ENCODE data around the gene FAM76A. TPM values are rescaled to one million over a fixed set of nuclear protein-coding genes. Genes with fewer than 3 reads are reported as not detected.
"Not testable (repeated sequence)": the region's sequence is repeated elsewhere in the genome, so short reads cannot be mapped to it uniquely, and the experiment has no call there.

Gene FAM76A
- total RNA-seq, 1 donor from 2014 or later: 6.1 TPM

GRCh38 chr1:27678747-27679146, 47.0 kb upstream of the FAM76A start:
- H3K4me3 Mint-ChIP-seq (ENCODE audit: unreplicated experiment): no peak overlapping the region
- TF ChIP-seq EZH2 (IDR thresholded peaks at IDR 0.05; ENCODE audit: insufficient read depth, low read length) (no peak), CTCF (IDR thresholded peaks at IDR 0.05; ENCODE audit: insufficient read depth, low read depth, low read length) (no peak)
- no peaks in the 10 kb centered on the region for H3K79me2 ChIP-seq (ENCODE audit: insufficient read depth, low read length)
- H3K9ac ChIP-seq (ENCODE audit: low read length): no peak overlapping the region
- H3K4me1 Mint-ChIP-seq (ENCODE audit: low read depth, unreplicated experiment): no peaks in the 10 kb centered on the region
- FAIRE-seq (no peak), DNase-seq (ENCODE audit: low read depth) (no peak)
- H3K27ac ChIP-seq (ENCODE audit: low read depth, low read length): no peak overlapping the region
- H3K27me3 Mint-ChIP-seq (ENCODE audit: low read depth, unreplicated experiment): peaks cover 3% of the 10 kb centered on the region
- H3K4me2 ChIP-seq (ENCODE audit: low read length): no peak overlapping the region
- H3K4me3 ChIP-seq (ENCODE audit: insufficient read depth, low read depth, low read length): no peak overlapping the region
- H3K27me3 ChIP-seq (ENCODE audit: insufficient read depth, low read length): peaks cover 4% of the 10 kb centered on the region
- H4K20me1 ChIP-seq (ENCODE audit: insufficient read depth, low read length): no peaks in the 10 kb centered on the region
- H2AFZ ChIP-seq (ENCODE audit: low read depth, low read length): no peak overlapping the region
- H3K36me3 ChIP-seq (ENCODE audit: insufficient read depth, low read length): no peaks in the 10 kb centered on the region
- no peak overlapping the region for H3K27ac Mint-ChIP-seq (ENCODE audit: unreplicated experiment)
- H3K4me1 ChIP-seq (ENCODE audit: insufficient read depth, low read length): no peaks in the 10 kb centered on the region
- peaks cover 12% of the 10 kb centered on the region for H3K36me3 Mint-ChIP-seq (ENCODE audit: low read depth, unreplicated experiment)
- H3K9me3 Mint-ChIP-seq (ENCODE audit: unreplicated experiment): peaks cover 30% of the 10 kb centered on the region
- H3K9me3 ChIP-seq (ENCODE audit: insufficient read depth, low read depth, low read length): peaks cover 6% of the 10 kb centered on the region

GRCh38 chr1:27680225-27680791, 45.5 kb upstream of the FAM76A start:
- Mint-ChIP-seq H3K36me3 (ENCODE audit: low read depth, unreplicated experiment) (peaks cover 15% of the 10 kb centered on the region), H3K9me3 (ENCODE audit: unreplicated experiment) (peaks cover 32% of the 10 kb centered on the region)
- not testable (repeated sequence) for H3K79me2 ChIP-seq (ENCODE audit: insufficient read depth, low read length); H3K9ac ChIP-seq (ENCODE audit: low read length); H3K4me1 ChIP-seq (ENCODE audit: insufficient read depth, low read length); H2AFZ ChIP-seq (ENCODE audit: low read depth, low read length); H3K9me3 ChIP-seq (ENCODE audit: insufficient read depth, low read depth, low read length); FAIRE-seq; H3K27me3 Mint-ChIP-seq (ENCODE audit: low read depth, unreplicated experiment); H3K4me3 Mint-ChIP-seq (ENCODE audit: unreplicated experiment); H3K27ac Mint-ChIP-seq (ENCODE audit: unreplicated experiment); H3K36me3 ChIP-seq (ENCODE audit: insufficient read depth, low read length); H3K27ac ChIP-seq (ENCODE audit: low read depth, low read length); H3K4me3 ChIP-seq (ENCODE audit: insufficient read depth, low read depth, low read length); DNase-seq (ENCODE audit: low read depth); H3K27me3 ChIP-seq (ENCODE audit: insufficient read depth, low read length); H3K4me2 ChIP-seq (ENCODE audit: low read length); H4K20me1 ChIP-seq (ENCODE audit: insufficient read depth, low read length); H3K4me1 Mint-ChIP-seq (ENCODE audit: low read depth, unreplicated experiment)

- H3K4me1 Mint-ChIP-seq (ENCODE audit: low read depth, unreplicated experiment); H3K4me1 ChIP-seq (ENCODE audit: insufficient read depth, low read length); H3K79me2 ChIP-seq (ENCODE audit: insufficient read depth, low read length); DNase-seq (ENCODE audit: low read depth); H3K9me3 ChIP-seq (ENCODE audit: insufficient read depth, low read depth, low read length); H2AFZ ChIP-seq (ENCODE audit: low read depth, low read length); H3K27me3 ChIP-seq (ENCODE audit: insufficient read depth, low read length); H3K27ac ChIP-seq (ENCODE audit: low read depth, low read length); FAIRE-seq; H4K20me1 ChIP-seq (ENCODE audit: insufficient read depth, low read length); H3K4me3 Mint-ChIP-seq (ENCODE audit: unreplicated experiment); H3K4me3 ChIP-seq (ENCODE audit: insufficient read depth, low read depth, low read length); H3K4me2 ChIP-seq (ENCODE audit: low read length); H3K9ac ChIP-seq (ENCODE audit: low read length); H3K36me3 ChIP-seq (ENCODE audit: insufficient read depth, low read length); H3K27ac Mint-ChIP-seq (ENCODE audit: unreplicated experiment): not testable (repeated sequence)
- peaks cover 12% of the 10 kb centered on the region for H3K36me3 Mint-ChIP-seq (ENCODE audit: low read depth, unreplicated experiment)
- peaks cover 12% of the 10 kb centered on the region for H3K27me3 Mint-ChIP-seq (ENCODE audit: low read depth, unreplicated experiment)
- H3K9me3 Mint-ChIP-seq (ENCODE audit: unreplicated experiment): peaks cover 33% of the 10 kb centered on the region
Measured at GRCh38 chr1:27681580-27681979, 44.2 kb upstream of the FAM76A start.
